Transverse colon (tissue), 3 donors: ENCODE data around the gene SLC34A2.

Experiments
- POLR2A ChIP-seq: fragments of 450-650 bp; IDR thresholded peaks from one replicate; pipeline ENCODE4 v1.6.1; 2016; ENCODE audit warnings: antibody characterized with exemption, mild to moderate bottlenecking, moderate library complexity
- TF ChIP-seq, protein P1 (sequence below), 5 experiments: fragments of 200-600 bp in 3 of 5; fragments of 450-650 bp in 2 of 5; sonication (generic) in 3 of 5; IDR thresholded peaks; 1 replicate in 2 of 5; 2 replicates in 3 of 5; pipeline ENCODE4 v1.5.1; 2016 to 2017; ENCODE audit warnings: antibody characterized with exemption in 5 of 5, inconsistent platforms in 3 of 5, mild to moderate bottlenecking in 2 of 5, moderate library complexity in 1 of 5

DNA sequence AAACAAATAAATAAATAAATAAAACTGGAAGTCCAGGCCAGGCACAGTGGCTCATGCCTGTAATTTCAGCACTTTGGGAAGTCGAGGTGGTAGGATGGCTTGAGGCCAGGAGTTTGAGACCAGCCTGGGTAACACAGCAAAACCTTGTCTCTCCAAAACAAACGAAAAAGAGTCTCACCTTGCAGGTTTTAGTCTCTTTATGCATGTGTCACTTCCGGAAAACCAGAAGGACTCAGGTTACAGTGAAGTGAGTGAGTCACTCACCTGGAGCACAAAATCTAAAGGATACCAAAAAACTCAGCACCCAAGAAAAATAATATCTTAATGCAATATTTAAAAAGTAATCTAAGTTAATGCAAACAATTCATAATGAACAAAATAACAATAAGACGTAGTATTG, 20.1 kb upstream of the SLC34A2 start:
- no peak for TF ChIP-seq POLR2A
- TF ChIP-seq, protein P1, sequence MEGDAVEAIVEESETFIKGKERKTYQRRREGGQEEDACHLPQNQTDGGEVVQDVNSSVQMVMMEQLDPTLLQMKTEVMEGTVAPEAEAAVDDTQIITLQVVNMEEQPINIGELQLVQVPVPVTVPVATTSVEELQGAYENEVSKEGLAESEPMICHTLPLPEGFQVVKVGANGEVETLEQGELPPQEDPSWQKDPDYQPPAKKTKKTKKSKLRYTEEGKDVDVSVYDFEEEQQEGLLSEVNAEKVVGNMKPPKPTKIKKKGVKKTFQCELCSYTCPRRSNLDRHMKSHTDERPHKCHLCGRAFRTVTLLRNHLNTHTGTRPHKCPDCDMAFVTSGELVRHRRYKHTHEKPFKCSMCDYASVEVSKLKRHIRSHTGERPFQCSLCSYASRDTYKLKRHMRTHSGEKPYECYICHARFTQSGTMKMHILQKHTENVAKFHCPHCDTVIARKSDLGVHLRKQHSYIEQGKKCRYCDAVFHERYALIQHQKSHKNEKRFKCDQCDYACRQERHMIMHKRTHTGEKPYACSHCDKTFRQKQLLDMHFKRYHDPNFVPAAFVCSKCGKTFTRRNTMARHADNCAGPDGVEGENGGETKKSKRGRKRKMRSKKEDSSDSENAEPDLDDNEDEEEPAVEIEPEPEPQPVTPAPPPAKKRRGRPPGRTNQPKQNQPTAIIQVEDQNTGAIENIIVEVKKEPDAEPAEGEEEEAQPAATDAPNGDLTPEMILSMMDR (IDR thresholded peaks at IDR 0.05): no peak
